Adipose tissue (tissue), 3 donors: ENCODE results near the gene KRABD2.

ENCODE experiments used
- H3K27ac ChIP-seq: one replicate; pipeline ENCODE4 v1.5.1; 2013; ENCODE audit warnings: low read depth, low read length
- WGBS, 3 donors: extraction: QIAGEN DNeasy Blood & Tissue Kit; methylation state at CpG; one replicate each; pipeline ENCODE4 v1.1.7; 2013; 5-methylcytosine and 5-hydroxymethylcytosine counted together
- donor health status: healthy with polysubstance abuse.
- donor health status: Bipolar disorder and iron deficiency.
- donor health status: healthy.

Gene KRABD2

DNA sequence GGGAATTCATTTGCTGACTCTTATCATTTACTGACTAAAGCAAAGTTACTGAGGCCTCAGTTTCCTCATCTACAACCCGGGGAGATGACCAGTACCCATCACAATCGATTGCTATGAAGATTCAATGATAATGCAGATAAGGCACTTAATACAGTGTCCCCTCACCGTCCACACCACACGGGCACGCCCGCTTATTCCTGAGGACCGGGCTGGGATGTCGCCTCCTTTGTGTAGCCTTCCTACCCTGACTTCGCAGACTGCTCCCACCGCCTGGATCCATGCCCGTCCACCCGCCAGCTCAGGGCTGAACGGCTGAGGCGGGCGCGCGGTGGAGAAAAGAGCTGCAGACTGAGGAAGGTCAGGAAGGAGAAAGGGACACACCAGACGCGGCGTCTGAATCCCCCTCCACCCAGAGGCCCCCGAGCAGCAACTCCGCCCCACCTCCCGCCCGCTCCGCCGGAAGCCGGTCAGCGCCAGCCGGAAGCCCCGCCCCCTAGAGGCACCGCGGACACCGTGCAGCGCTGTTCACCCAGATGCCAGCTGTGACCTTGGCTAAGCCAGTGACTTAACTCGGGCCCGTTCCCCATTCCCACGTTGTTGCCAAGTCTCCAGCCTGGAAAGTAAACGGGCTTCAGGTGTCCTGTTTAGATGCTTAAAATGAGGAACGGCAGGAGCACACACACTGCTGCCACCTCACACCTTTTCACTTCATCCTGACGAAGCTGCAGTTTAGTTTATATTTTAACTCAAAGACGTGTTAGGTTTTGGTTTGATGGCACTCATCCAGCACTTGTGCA, at the start of gene KRABD2:
Gene KRABD2 (minus strand): TSS at position 434 of the 797 bp plus-strand sequence.
- WGBS, 3 donors, result 0 to 1% (median 1%) methylated on average over 39 to 41 of the region's 41 CpGs

DNA sequence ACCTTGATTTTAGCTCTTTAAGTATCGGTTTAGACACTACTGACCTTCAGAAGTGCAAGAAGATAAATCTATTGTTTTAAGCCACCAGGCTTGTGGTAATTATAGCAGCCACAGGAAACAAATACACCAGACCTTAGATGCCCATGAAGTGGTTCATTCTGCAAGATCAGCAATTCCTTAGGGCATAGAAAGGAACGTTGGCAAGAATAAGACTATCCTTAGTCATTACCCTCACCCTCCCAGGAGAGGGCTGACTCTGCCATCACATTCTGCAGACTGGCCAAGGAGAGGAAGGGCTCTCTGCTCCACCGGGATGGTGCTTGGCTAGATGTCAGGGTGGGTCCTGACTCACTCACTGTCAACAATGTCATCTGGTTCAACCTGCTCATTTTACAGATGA, 45.1 kb upstream of the KRABD2 start:
- no peak overlapping the region for H3K27ac ChIP-seq

More for the DNA sequence above, at the start of gene KRABD2:
- H3K27ac ChIP-seq, result peak within 1 kb of the TSS; percentile 54

DNA sequence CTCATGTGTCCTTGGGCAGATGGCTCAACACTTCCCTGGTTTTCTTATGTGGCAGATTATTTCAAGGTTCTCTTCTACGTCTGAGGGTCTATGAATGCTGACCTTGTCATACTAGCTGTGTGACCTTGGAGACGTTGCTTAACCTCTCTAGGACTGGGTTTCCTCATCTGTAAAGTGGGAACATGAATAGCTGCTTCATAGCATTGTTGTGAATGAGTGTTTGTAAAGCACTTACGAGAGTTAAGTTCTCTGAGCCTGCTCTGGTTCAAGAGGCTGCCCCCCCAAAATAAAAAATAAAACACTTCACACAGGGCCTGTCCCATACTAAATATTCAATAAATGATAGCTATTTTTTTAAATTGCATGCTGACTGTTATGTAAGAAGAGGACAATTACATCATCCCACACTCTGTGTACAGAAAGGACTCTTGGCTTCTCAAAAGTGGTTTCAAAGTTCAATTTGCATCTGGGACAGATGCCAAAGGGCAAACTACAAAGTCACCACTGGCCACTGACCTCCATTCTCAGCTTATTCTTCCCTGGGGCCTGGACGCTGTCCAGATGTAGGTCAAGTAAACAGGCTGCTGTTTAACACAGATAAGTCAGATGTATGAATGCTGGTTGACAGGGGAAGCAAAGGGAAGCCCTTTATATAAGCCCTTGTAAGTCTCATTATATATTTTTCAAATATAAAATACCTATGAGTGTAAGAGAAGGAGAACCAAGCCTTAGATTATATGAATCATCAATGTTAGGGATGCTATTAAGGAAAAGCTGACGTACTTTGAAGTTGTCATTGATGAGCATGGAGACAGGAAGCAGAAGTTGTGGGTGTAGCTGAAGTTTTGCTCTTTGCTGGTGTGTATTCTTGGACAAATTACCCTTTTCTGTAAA, 43.8 kb upstream of the KRABD2 start:
- WGBS, 3 donors, result 11 to 22% (median 17%) methylated on average over 5 of the region's 5 CpGs

More for the DNA sequence above, 45.1 kb upstream of the KRABD2 start:
- 47 to 59% (median 54%) methylated on average over 3 of the region's 3 CpGs for WGBS, 3 donors

GRCh38 chr17:8419305-8419704, 42.8 kb upstream of the KRABD2 start:
- no peak overlapping the region for H3K27ac ChIP-seq
- WGBS, 3 donors, result 40 to 52% (median 50%) methylated on average over 1 of the region's 1 CpG

More for the DNA sequence above, 43.8 kb upstream of the KRABD2 start:
- H3K27ac ChIP-seq, result peak overlapping the region; percentile 64

DNA sequence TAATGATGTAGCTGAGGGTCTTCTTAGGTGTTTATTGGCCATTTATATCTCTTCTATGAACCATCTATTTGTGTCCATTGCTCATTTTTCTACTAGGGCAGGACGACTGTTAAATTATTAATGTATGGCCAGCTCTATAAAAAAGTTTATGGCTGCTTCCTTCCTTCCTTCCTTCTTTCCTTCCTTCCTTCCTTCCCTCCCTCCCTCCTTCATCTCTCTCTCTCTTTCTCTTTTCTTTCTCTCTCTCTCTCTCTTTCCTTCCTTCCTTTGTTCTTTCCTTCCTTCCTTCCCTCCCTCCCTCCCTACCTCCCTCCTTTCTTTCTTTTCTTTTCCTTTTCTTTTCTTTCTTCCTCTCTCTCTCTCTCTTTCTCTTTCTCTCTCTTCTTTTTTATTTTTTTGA, 42.0 kb upstream of the KRABD2 start:
- H3K27ac ChIP-seq, result no peak overlapping the region
- WGBS, 3 donors, result 59 to 61% (median 59%) methylated on average over 1 of the region's 1 CpG

GRCh38 chr17:8417806-8418205, 41.3 kb upstream of the KRABD2 start:
- 70 to 88% (median 77%) methylated on average over 4 of the region's 4 CpGs for whole genome bisulfite sequencing, 3 donors
- no peak overlapping the region for H3K27ac ChIP-seq

GRCh38 chr17:8413938-8414337, 37.4 kb upstream of the KRABD2 start:
- H3K27ac ChIP-seq, result no peak overlapping the region

GRCh38 chr17:8413328-8413727, 36.8 kb upstream of the KRABD2 start:
- no peak overlapping the region for H3K27ac ChIP-seq
- 48 to 79% (median 66%) methylated on average over 4 of the region's 4 CpGs for WGBS, 3 donors

DNA sequence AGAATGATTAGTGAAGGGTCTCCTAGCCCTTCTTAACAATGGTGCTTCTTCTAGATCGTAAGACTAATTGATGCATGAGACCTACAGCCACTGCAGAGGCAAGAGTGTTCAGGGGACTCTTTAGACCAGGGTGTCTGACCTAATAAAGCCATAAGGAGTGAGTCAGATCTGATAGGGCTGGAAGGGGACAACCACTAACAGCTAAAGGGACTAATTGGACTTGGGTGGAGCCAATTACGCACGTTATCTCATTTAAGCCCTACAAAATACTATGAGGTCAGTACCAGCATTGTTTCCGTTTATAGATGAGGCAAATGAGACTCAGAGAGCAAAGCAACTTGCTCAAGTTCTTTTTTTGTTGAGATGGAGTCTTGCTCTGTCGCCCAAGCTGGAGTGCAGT, 35.6 kb upstream of the KRABD2 start:
- H3K27ac ChIP-seq, result no peak overlapping the region
- WGBS, 3 donors, result 76 to 82% (median 77%) methylated on average over 5 of the region's 5 CpGs

DNA sequence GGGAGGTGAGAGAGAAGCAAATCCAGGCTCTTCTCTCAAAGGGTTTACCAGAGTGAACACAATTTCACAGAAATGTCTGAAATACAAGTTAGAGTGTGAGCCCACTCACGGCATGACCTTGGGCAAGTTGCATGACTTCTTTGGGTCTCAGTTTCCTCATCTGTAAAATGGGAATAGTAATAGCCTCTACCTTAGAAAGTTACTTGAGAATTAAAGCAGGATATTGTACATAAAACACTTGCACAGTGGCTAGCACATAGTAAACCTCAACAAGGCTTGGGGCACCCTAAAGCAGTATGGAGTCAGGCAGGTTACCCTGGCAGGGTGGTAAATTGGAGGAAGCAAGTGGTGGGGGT, 34.4 kb upstream of the KRABD2 start:
- 60 to 91% (median 78%) methylated on average over 1 of the region's 1 CpG for WGBS, 3 donors
- no peak overlapping the region for H3K27ac ChIP-seq

DNA sequence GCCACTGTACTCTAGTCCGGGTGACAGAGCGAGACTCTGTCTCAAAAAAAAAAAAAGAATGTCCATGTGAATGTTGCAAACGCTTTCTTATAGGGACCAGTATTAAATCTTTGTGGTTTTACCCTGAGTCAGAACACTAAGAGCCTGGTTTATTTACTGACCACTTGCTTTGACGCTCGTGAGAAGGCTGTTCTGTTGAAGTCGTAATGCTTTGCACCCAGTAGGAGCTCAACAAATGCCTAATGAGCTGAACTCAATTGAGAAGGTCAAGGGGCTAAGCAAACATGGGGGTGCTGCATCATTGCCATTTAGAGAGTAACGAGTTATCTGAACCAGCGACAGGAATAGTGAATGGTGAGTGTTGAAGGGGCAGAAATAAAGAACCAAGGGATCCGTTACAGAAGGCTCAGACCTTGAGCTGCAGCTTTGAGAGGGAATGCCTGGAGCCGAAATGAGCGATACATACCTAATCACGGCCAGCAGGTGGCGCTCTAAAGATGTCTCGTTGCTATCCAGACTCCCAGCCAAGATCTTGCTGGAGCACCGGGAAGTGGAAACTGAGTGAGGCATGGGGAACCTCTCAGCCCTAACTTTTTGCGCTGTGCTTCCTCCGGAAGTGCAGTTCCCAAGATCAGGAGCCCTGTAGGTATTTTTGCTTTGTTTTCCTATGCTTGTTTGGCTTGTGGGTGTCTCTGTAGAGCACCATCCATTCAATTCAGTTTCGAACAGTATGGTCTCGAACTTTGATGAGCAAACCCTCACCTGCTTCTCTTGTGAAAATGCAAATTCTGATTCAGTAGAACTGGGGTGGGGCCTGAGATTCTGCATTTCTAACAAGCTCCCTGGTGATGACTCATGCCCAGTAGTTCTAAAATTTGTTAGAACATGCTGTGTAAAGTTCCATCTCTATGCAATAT, 33.7 kb upstream of the KRABD2 start:
- 20 to 28% (median 27%) methylated on average over 18 to 19 of the region's 19 CpGs for WGBS, 3 donors
- H3K27ac ChIP-seq, result no peak overlapping the region

DNA sequence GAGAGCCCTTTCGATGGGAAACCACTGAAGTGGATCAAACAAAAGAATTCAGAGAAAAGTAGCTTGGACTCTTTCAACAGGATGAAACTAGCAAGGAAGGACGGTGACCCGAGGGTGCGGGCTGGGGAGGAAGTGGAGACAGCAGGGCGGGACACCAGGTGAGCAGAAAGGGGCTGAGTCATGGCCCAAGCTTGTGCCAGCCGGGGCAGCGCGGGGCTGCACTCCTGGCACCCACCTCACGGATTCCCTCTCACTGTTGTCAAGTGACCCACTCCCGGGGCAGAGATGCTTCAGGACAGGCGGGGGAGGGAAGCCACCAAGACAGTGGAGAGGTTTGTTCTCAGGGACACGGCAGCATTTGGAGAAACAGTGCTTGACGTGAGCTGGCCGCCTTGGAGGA, 31.9 kb upstream of the KRABD2 start:
- WGBS, 3 donors, result 62 to 64% (median 64%) methylated on average over 14 of the region's 14 CpGs
- no peak overlapping the region for H3K27ac ChIP-seq

DNA sequence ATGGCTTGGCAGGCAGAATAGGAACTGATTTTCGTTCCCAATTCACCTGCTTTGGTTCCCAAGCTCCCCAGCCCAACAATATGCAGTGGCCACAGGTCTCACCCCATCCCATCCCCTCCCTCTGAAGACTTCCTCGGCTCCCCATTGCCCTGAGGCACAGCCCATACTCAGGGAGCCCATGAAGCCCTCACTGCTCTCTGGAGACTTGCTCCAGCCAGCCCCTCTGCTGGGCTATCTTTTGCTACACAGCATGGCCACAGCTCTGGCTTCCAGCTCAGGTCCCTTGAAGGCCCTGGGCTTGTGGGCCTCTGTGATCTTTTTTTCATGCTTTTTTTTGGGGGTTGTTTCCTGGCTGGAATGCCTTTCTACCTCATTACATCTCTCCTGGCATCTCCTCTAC, 29.7 kb upstream of the KRABD2 start:
- 48 to 79% (median 76%) methylated on average over 2 of the region's 2 CpGs for WGBS, 3 donors

DNA sequence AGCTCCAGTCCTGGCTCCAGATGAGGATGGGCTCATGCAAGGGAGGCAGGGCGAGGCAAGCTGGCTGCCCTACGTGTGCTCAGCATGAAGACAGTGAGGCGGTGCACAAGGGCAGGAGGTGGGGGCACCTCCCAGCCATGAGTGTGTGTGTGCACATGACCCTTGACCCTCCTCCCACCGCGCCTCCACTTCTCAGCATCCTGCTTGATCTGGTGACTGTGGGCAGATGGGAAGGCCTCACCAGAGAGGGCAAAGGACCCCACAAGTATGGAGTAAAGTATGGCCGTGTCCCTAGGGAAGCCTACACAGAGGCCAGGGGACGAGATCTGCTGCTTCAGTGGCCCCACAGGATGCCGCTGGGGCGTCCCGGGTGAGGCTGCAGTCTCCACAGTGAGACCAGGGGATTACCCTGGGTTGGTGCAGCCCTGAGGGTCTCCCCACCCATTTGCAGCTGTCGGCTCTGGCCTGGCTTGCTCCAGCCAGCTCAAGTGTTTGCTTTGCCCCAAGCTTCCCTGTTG, 29.1 kb upstream of the KRABD2 start:
- 81 to 88% (median 82%) methylated on average over 11 of the region's 11 CpGs for WGBS, 3 donors
- H3K27ac ChIP-seq, result no peak overlapping the region

More for the DNA sequence above, 29.7 kb upstream of the KRABD2 start:
- H3K27ac ChIP-seq, result no peak overlapping the region

DNA sequence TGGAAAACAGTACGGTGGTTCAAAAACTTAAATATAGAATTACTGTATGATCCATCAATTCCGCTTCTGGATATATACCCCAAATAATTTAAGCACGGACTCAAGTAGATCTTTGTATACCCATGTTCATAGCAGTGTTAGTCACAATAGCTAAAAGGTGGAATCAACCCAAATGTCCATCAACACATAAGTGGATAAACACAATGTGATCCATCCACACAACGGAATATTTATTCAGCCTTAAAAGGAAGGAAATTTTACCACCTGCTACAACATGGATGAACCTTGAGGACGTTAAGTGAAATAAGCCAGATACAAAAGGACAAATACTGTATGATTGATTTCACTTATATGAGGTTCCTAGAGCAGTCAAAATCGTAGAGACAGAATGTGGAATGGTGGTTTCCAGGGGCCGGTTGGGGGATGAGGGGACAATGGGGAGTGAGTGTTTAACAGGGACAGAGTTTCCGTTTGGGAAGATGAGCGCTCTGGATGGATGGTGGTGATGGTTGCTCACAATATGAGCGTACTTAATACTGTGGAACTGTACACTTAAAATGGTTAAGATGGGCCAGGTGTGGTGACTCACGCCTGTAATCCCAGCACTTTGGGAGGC, 26.5 kb upstream of the KRABD2 start:
- H3K27ac ChIP-seq, result no peak overlapping the region
- 71 to 80% (median 75%) methylated on average over 11 of the region's 11 CpGs for WGBS, 3 donors

- H3K27ac ChIP-seq, result no peak overlapping the region
- WGBS, 3 donors, result 61 to 87% (median 78%) methylated on average over 2 of the region's 2 CpGs
Observed at GRCh38 chr17:8401107-8401506, 24.6 kb upstream of the KRABD2 start.

GRCh38 chr17:8398980-8399379, 22.5 kb upstream of the KRABD2 start:
- 55 to 61% (median 58%) methylated on average over 6 of the region's 6 CpGs for WGBS, 3 donors
- no peak overlapping the region for H3K27ac ChIP-seq

DNA sequence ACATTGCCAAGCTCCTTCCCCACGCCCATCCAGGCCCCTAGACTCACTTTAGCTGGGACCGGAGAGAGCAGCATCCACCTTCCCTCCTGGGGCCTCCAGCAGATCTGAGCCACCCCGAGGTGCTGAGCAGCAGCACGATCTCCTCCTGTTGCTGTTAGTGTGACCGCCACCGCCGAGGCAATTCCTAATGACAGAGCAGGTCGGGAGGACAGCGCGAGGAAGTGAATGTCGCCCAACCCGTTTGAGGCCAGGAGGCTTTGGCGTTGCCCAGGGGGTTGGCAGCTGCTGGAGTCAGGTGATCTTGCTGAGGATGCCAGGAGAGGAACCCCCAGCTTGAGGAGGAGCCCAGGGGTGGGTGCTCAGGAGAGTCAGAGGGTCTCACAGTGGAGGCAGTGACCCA, 21.1 kb upstream of the KRABD2 start, which contains the start of gene RNF222:
Gene RNF222 (minus strand): TSS at position 192 of the 400 bp plus-strand sequence. CDS start 4,366 bp downstream, outside the sequence.
- WGBS, 3 donors, result 42 to 61% (median 55%) methylated on average over 13 of the region's 13 CpGs
- no peak within 1 kb of the TSS for H3K27ac ChIP-seq
